A673 (cell line): ENCODE results near the gene PPP1R12C.

ENCODE experiments used
- CTCF ChIP-seq: fragments of 300-800, 200-600 bp; sonication (generic); conservative IDR thresholded peaks from 2 replicates; pipeline ENCODE4 v1.5.1; 2017; ENCODE audit warnings: low read depth, mild to moderate bottlenecking, antibody characterized with exemption, low read length, moderate library complexity, mixed read lengths
- EZH2 ChIP-seq: fragments of 200-600 bp; sonication (generic); IDR thresholded peaks from 2 replicates; pipeline ENCODE4 v1.6.1; 2017; ENCODE audit warnings: borderline replicate concordance, low read depth, mild to moderate bottlenecking, mixed read lengths, antibody characterized with exemption, low read length; ENCODE audit not compliant: poor library complexity, severe bottlenecking

GRCh38 chr19:55118401-55118991, 1.1 kb upstream of the PPP1R12C start:
- no peak for TF ChIP-seq CTCF
- no peak for TF ChIP-seq EZH2
